GM23338 (cell line): ENCODE measurements around the gene LRRC47. TPM values are rescaled to one million over a fixed set of nuclear protein-coding genes. Genes with fewer than 3 reads are reported as not detected.

Experiments used
- ATAC-seq: fragments of 200-7000 bp; cut with Tn5 transposase; 3 replicates; pipeline ENCODE4 v1.9.1; 2020
- DNase-seq: peaks from one replicate; pipeline ENCODE4 v3.0.0-alpha.2; 2015; ENCODE audit warnings: low spot score
- H2AFZ ChIP-seq: fragments of 200-600 bp; sonication (generic); 2 replicates; pipeline ENCODE4 v1.8.0; 2016; ENCODE audit warnings: antibody characterized with exemption, mild to moderate bottlenecking, moderate library complexity
- H3F3A ChIP-seq: fragments of 200-600 bp; sonication (generic); replicated peaks from 2 replicates; pipeline ENCODE4 v1.8.0; 2017; ENCODE audit warnings: antibody characterized with exemption, mixed run types, low read depth
- H3K27ac ChIP-seq: fragments of 200-600 bp; sonication (generic); 2 replicates; pipeline ENCODE4 v1.6.1; 2016; ENCODE audit warnings: low read depth
- H3K27me3 ChIP-seq: fragments of 200-600 bp; sonication (generic); 2 replicates; pipeline ENCODE4 v1.8.0; 2016; ENCODE audit warnings: mild to moderate bottlenecking, mixed run types, moderate library complexity; ENCODE audit not compliant: insufficient read depth
- H3K36me3 ChIP-seq: fragments of 200-600 bp; sonication (generic); 2 replicates; pipeline ENCODE4 v1.8.0; 2016; ENCODE audit warnings: mild to moderate bottlenecking; ENCODE audit not compliant: insufficient read depth
- H3K4me1 ChIP-seq: fragments of 200-600 bp; sonication (generic); 2 replicates; pipeline ENCODE4 v1.8.0; 2016; ENCODE audit warnings: mild to moderate bottlenecking, moderate library complexity; ENCODE audit not compliant: insufficient read depth
- H3K4me2 ChIP-seq: fragments of 200-600 bp; sonication (generic); 2 replicates; pipeline ENCODE4 v1.7.1; 2017; ENCODE audit warnings: mixed run types
- H3K4me3 ChIP-seq: fragments of 200-600 bp; sonication (generic); 2 replicates; pipeline ENCODE4 v1.6.1; 2016; ENCODE audit warnings: mixed run types
- H3K79me2 ChIP-seq: fragments of 200-600 bp; sonication (generic); replicated peaks from 2 replicates; pipeline ENCODE4 v1.8.0; 2017; ENCODE audit warnings: mild to moderate bottlenecking; ENCODE audit not compliant: insufficient read depth
- H3K9me2 ChIP-seq: fragments of 200-600 bp; sonication (generic); 2 replicates; pipeline ENCODE4 v1.8.0; 2017; ENCODE audit not compliant: insufficient read depth
- H4K20me1 ChIP-seq: fragments of 200-600 bp; sonication (generic); replicated peaks from 2 replicates; pipeline ENCODE4 v1.8.0; 2017; ENCODE audit warnings: mild to moderate bottlenecking; ENCODE audit not compliant: insufficient read depth
- H3K27ac Mint-ChIP-seq: 2 replicates; pipeline ENCODE4 v1.8.0; 2020; ENCODE audit warnings: inconsistent platforms, mild to moderate bottlenecking, moderate library complexity, mixed read lengths
- H3K27me3 Mint-ChIP-seq: 3 replicates; pipeline ENCODE4 v1.8.0; 2022; ENCODE audit warnings: low read depth, mild to moderate bottlenecking, moderate library complexity, mixed read lengths, inconsistent platforms; ENCODE audit not compliant: insufficient read depth, poor library complexity
- H3K36me3 Mint-ChIP-seq: 3 replicates; pipeline ENCODE4 v1.8.0; 2021; ENCODE audit warnings: low read depth, mild to moderate bottlenecking, inconsistent platforms, moderate library complexity, mixed read lengths
- H3K4me1 Mint-ChIP-seq: 3 replicates; pipeline ENCODE4 v1.8.0; 2020; ENCODE audit warnings: mild to moderate bottlenecking, inconsistent platforms, mixed read lengths
- H3K4me3 Mint-ChIP-seq: 3 replicates; pipeline ENCODE4 v1.8.0; 2021; ENCODE audit warnings: moderate library complexity, mild to moderate bottlenecking, inconsistent platforms, mixed read lengths
- H3K9me3 Mint-ChIP-seq: 3 replicates; pipeline ENCODE4 v1.8.0; 2020; ENCODE audit warnings: moderate library complexity, mild to moderate bottlenecking, inconsistent platforms, mixed read lengths
- CREB1 ChIP-seq: fragments of 250-450 bp; sonication (Bioruptor Pico); IDR thresholded peaks from 2 replicates; pipeline ENCODE4 v1.5.0; 2020; ENCODE audit warnings: low read depth, mild to moderate bottlenecking, moderate library complexity
- EZH2 ChIP-seq: fragments of 200-600 bp; sonication (generic); IDR thresholded peaks from one replicate; pipeline ENCODE4 v1.8.0; 2017; ENCODE audit warnings: antibody characterized with exemption, mild to moderate bottlenecking, low read depth; ENCODE audit not compliant: unreplicated experiment
- EZH2phosphoT487 ChIP-seq: fragments of 200-600 bp; sonication (generic); IDR thresholded peaks from one replicate; pipeline ENCODE4 v1.8.1; 2018; ENCODE audit warnings: antibody characterized with exemption; ENCODE audit not compliant: unreplicated experiment
- JUNB ChIP-seq: IDR thresholded peaks from one replicate; pipeline ENCODE4 v1.6.1; 2016; ENCODE audit warnings: antibody characterized with exemption; ENCODE audit not compliant: unreplicated experiment
- NANOG ChIP-seq: IDR thresholded peaks from 2 replicates; pipeline ENCODE4 v1.6.1; 2016; ENCODE audit warnings: antibody characterized with exemption, borderline replicate concordance
- STAT1 ChIP-seq: IDR thresholded peaks from one replicate; pipeline ENCODE4 v1.6.1; 2016; ENCODE audit warnings: antibody characterized with exemption; ENCODE audit not compliant: unreplicated experiment
- ZNF114 ChIP-seq: fragments of 250-450 bp; sonication (Bioruptor Pico); IDR thresholded peaks from 2 replicates; pipeline ENCODE4 v1.5.0; 2020; ENCODE audit warnings: mild to moderate bottlenecking, moderate library complexity
- polyA plus RNA-seq: library from polyadenylated mRNA; unstranded; fragments of >200 nt; fragmentation: Nextera tagmentation; extraction: Ambion mirVana; gene quantifications from 2 replicates; pipeline ENCODE4 v1.2.1, GENCODE V29; 2016
- total RNA-seq: library from RNA; depleted of rRNA; stranded (reverse); fragments of >200 nt; shearing (Covaris generic); gene quantifications from 2 replicates; pipeline ENCODE4 v1.2.3, GENCODE V29; 2014
- TF ChIP-seq, protein P1 (sequence below): fragments of 250-450 bp; sonication (Bioruptor Pico); IDR thresholded peaks from 2 replicates; pipeline ENCODE4 v1.5.0; 2020; ENCODE audit warnings: mild to moderate bottlenecking, moderate library complexity

Gene LRRC47
- total and polyA plus RNA-seq, 2 experiments from 2014 or later: 15.8 to 76.8 TPM

DNA sequence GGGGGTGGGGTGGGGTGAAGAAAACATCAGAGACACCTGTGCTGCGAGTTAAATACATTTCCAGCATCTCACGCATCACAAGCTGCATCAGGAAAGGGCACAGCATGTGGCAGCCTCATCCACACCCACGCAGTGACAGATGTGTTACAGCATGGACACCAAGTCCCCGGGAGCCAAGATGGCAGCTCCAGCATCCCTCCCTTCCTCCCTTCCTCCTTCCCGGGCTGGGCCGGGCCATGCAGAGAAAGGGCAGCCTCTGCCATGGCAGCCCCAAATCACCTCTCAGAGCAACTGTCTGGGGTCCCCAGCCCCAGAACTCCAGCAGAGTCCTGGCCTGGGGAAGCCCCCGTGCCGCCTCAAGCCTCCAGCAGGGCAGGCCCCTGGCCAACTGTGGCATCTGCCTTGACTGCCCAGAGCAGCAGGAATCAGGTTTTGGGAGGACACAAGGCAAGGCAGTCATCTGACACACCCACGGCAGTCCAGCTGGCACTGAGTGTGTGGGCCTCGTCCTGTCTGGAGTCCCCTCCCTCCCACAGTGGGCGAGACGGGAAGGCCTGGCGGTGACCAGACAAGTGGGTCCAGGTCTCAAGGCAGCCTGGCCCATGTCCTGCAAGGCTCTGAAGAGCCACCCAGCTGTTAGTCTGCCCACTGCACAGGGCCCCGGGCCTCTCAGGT lies 17.6 kb downstream of the LRRC47 start:
- Histone ChIP-seq H3K27me3 (no peaks in the 10 kb centered on the region), H4K20me1 (peaks cover 13% of the 10 kb centered on the region), H3F3A (peaks cover 11% of the 10 kb centered on the region; the same call in 1 of the 2 replicates), H3K9me2 (no peaks in the 10 kb centered on the region), H3K27ac (no peak overlapping the region), H3K4me3 (no peak overlapping the region), H3K4me2 (no peak overlapping the region), H3K79me2 (no peaks in the 10 kb centered on the region), H3K36me3 (peaks cover 28% of the 10 kb centered on the region), H2AFZ (no peak overlapping the region), H3K4me1 (peaks cover 2% of the 10 kb centered on the region; the same call in 1 of the 2 replicates)
- Mint-ChIP-seq H3K27ac (no peak overlapping the region), H3K9me3 (no peaks in the 10 kb centered on the region; the same call in 2 of the 3 replicates), H3K4me3 (no peak overlapping the region), H3K36me3 (peaks cover 45% of the 10 kb centered on the region), H3K4me1 (peaks cover 10% of the 10 kb centered on the region), H3K27me3 (peaks cover 14% of the 10 kb centered on the region)
- TF ChIP-seq STAT1 (no peak), EZH2phosphoT487 (no peak), EZH2 (no peak), CREB1 (no peak), ZNF114 (CRISPR knock-in tag) (no peak), NANOG (no peak), JUNB (no peak)
- TF ChIP-seq, protein P1, sequence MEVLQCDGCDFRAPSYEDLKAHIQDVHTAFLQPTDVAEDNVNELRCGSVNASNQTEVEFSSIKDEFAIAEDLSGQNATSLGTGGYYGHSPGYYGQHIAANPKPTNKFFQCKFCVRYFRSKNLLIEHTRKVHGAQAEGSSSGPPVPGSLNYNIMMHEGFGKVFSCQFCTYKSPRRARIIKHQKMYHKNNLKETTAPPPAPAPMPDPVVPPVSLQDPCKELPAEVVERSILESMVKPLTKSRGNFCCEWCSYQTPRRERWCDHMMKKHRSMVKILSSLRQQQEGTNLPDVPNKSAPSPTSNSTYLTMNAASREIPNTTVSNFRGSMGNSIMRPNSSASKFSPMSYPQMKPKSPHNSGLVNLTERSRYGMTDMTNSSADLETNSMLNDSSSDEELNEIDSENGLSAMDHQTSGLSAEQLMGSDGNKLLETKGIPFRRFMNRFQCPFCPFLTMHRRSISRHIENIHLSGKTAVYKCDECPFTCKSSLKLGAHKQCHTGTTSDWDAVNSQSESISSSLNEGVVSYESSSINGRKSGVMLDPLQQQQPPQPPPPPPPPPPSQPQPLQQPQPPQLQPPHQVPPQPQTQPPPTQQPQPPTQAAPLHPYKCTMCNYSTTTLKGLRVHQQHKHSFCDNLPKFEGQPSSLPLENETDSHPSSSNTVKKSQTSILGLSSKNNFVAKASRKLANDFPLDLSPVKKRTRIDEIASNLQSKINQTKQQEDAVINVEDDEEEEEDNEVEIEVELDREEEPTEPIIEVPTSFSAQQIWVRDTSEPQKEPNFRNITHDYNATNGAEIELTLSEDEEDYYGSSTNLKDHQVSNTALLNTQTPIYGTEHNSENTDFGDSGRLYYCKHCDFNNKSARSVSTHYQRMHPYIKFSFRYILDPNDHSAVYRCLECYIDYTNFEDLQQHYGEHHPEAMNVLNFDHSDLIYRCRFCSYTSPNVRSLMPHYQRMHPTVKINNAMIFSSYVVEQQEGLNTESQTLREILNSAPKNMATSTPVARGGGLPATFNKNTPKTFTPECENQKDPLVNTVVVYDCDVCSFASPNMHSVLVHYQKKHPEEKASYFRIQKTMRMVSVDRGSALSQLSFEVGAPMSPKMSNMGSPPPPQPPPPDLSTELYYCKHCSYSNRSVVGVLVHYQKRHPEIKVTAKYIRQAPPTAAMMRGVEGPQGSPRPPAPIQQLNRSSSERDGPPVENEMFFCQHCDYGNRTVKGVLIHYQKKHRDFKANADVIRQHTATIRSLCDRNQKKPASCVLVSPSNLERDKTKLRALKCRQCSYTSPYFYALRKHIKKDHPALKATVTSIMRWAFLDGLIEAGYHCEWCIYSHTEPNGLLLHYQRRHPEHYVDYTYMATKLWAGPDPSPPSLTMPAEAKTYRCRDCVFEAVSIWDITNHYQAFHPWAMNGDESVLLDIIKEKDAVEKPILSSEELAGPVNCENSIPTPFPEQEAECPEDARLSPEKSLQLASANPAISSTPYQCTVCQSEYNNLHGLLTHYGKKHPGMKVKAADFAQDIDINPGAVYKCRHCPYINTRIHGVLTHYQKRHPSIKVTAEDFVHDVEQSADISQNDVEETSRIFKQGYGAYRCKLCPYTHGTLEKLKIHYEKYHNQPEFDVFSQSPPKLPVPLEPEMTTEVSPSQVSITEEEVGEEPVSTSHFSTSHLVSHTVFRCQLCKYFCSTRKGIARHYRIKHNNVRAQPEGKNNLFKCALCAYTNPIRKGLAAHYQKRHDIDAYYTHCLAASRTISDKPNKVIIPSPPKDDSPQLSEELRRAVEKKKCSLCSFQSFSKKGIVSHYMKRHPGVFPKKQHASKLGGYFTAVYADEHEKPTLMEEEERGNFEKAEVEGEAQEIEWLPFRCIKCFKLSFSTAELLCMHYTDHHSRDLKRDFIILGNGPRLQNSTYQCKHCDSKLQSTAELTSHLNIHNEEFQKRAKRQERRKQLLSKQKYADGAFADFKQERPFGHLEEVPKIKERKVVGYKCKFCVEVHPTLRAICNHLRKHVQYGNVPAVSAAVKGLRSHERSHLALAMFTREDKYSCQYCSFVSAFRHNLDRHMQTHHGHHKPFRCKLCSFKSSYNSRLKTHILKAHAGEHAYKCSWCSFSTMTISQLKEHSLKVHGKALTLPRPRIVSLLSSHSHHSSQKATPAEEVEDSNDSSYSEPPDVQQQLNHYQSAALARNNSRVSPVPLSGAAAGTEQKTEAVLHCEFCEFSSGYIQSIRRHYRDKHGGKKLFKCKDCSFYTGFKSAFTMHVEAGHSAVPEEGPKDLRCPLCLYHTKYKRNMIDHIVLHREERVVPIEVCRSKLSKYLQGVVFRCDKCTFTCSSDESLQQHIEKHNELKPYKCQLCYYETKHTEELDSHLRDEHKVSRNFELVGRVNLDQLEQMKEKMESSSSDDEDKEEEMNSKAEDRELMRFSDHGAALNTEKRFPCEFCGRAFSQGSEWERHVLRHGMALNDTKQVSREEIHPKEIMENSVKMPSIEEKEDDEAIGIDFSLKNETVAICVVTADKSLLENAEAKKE (CRISPR knock-in tag): no peak
- ATAC-seq (no peak), DNase-seq (no peak)
